ENCODE results near the gene HPS1.

Gene HPS1

DNA sequence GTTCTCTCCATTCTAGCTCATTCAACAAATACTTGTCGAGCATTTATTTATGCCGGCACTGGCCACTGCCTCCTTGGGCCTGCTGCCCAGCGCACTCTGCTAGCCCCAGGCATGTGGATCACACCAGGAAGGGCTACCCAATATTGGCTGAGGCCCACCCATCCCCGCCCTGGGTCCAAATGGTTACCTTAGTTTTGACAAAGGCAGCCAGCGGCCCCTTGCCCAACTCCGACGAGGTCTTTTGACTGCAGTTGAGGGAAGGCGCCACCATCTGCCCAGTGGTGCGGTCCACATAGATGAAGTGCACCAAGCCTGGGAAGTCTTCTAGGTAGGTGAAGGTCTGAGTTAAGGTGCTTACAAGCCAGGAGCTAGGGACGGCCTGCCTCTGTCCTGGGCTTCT, 24.6 kb downstream of the HPS1 start:
- Histone ChIP-seq H3K4me3 (ENCODE audit: low read length in 2 of 2) (no peak overlapping the region), H3K27me3 (ENCODE audit: control insufficient read depth in 2 of 2, insufficient read depth in 2 of 2, low read length in 2 of 2) (no peaks in the 10 kb centered on the region), H3K27ac (ENCODE audit: low read depth in 2 of 2, low read length in 2 of 2) (no peak overlapping the region), H3K36me3 (ENCODE audit: control insufficient read depth in 2 of 2, insufficient read depth in 2 of 2, low read length in 2 of 2) (peaks cover 47 to 61% of the 10 kb centered on the region in 2 donors), H3K4me1 (ENCODE audit: control insufficient read depth in 2 of 2, insufficient read depth in 2 of 2, low read length in 2 of 2) (no peaks in the 10 kb centered on the region), H3K9me3 (ENCODE audit: control insufficient read depth in 2 of 2, low read length in 2 of 2) (no peaks in the 10 kb centered on the region), H3K9ac (ENCODE audit: low read depth in 1 of 2, low read length in 2 of 2) (no peak overlapping the region)

DNA sequence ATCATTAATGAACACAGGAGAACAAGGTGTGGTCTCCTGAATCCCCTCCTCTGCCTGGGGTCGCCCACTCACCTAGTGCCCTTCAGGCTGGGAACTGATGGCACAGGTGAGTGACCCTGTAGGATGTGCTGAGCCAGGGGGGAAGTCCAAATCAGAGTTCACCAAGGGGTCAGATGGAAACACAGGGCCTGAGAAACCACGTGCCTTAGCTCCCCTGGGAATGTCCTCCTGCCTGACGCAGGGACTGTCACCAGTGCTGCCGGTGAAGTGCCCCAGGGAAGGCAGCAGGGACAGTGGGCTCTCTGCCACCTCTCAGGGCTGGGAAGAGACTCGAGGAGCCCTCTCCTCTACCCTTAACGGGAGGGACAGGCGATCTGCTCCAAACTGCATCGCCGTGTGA, 25.9 kb downstream of the HPS1 start:
- Histone ChIP-seq H3K27ac (ENCODE audit: low read depth in 2 of 2, low read length in 2 of 2) (no peak overlapping the region), H3K4me1 (ENCODE audit: control insufficient read depth in 2 of 2, insufficient read depth in 2 of 2, low read length in 2 of 2) (peaks cover 0 to 2% of the 10 kb centered on the region in 2 donors), H3K9ac (ENCODE audit: low read depth in 1 of 2, low read length in 2 of 2) (no peak overlapping the region), H3K27me3 (ENCODE audit: control insufficient read depth in 2 of 2, insufficient read depth in 2 of 2, low read length in 2 of 2) (no peaks in the 10 kb centered on the region), H3K36me3 (ENCODE audit: control insufficient read depth in 2 of 2, insufficient read depth in 2 of 2, low read length in 2 of 2) (peaks cover 44 to 67% of the 10 kb centered on the region in 2 donors), H3K9me3 (ENCODE audit: control insufficient read depth in 2 of 2, low read length in 2 of 2) (no peaks in the 10 kb centered on the region), H3K4me3 (ENCODE audit: low read length in 2 of 2) (no peak overlapping the region)

DNA sequence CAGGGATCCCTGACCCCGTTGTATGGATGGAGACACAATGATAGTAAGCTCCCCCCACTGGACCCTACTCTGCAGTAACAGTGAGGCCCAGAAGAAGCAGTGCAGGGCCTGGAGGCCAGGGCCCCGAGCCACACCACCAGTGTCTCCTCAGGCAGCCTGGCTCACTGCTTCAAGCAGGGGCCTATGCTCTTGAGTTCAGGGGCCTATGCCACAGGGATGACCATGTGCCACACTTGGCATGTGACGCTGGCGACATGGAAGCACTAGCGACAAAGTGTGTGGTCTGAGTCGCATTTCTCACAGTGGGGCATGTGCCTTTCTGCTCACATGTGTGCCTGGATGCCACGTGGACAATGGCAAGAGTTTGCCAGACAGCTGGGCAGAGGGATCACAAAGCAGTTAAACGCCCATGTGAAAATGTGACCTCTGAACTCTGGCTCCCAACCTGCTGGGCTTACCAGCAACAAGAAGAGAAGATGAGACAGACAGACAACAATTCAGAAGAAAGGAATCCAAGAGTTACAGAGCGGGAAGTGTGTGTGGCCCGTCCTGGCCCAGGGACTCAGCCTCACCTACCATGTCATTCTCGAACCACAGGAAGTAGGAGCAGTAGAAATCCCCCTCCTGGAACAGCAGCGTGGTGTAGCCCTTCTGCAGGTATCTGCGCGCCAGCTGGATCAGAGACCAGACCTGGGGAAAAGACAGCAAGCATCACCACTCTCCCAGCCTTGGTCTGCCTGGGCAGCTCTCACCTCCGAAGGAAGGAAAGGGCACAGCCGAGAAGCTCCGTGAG, 27.1 kb downstream of the HPS1 start:
- no peaks in the 10 kb centered on the region for H3K9me3 ChIP-seq (ENCODE audit: control insufficient read depth in 2 of 2, low read length in 2 of 2)
- H3K4me1 ChIP-seq (ENCODE audit: control insufficient read depth in 2 of 2, insufficient read depth in 2 of 2, low read length in 2 of 2) = peaks cover 9 to 11% of the 10 kb centered on the region in 2 donors
- no peak overlapping the region for H3K4me3 ChIP-seq (ENCODE audit: low read length in 2 of 2)
- H3K27ac ChIP-seq (ENCODE audit: low read depth in 2 of 2, low read length in 2 of 2) = no peak overlapping the region
- no peak overlapping the region for H3K9ac ChIP-seq (ENCODE audit: low read depth in 1 of 2, low read length in 2 of 2)
- peaks cover 40 to 65% of the 10 kb centered on the region in 2 donors for H3K36me3 ChIP-seq (ENCODE audit: control insufficient read depth in 2 of 2, insufficient read depth in 2 of 2, low read length in 2 of 2)
- no peaks in the 10 kb centered on the region for H3K27me3 ChIP-seq (ENCODE audit: control insufficient read depth in 2 of 2, insufficient read depth in 2 of 2, low read length in 2 of 2)

DNA sequence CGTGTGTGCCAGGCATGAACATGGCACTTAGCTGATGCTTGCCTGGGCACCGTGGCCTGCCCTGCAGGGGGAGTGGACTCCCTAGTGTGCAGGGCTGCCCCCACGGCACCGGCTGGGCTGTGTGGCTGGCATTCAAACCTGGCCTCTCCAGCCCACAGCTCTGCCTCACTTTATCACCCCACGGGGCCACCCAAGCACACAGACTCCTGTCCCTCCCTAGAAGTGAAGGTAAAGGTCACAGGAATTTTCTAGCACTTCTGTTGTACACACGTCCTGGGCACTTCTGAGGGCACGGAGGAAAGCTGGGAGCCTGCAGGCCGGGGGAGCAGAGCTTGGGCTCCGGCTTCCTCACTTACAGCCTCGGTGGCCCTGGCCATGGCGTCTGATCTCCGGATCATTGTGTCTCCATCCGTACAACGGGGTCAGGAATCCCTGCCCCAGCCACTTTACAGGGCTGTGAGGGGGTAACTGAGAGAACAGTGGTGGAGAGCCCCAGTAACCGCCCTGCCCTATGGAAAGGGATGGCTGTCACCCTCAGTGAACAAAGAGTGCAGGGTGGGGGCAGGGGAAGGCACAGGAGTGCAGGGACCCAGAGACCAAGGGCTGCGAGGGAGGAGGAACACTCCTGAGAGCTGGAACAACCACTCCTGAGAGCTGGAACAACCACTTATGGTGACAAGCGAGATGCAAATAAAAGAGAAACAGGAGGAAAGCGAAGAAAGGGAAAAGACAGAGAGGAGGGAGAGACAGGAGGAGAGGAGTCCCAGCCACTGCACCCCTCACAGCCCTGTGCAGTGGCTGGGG, 27.9 kb downstream of the HPS1 start:
- peaks cover 39 to 64% of the 10 kb centered on the region in 2 donors for H3K36me3 ChIP-seq (ENCODE audit: control insufficient read depth in 2 of 2, insufficient read depth in 2 of 2, low read length in 2 of 2)
- no peak overlapping the region for H3K27ac ChIP-seq (ENCODE audit: low read depth in 2 of 2, low read length in 2 of 2)

DNA sequence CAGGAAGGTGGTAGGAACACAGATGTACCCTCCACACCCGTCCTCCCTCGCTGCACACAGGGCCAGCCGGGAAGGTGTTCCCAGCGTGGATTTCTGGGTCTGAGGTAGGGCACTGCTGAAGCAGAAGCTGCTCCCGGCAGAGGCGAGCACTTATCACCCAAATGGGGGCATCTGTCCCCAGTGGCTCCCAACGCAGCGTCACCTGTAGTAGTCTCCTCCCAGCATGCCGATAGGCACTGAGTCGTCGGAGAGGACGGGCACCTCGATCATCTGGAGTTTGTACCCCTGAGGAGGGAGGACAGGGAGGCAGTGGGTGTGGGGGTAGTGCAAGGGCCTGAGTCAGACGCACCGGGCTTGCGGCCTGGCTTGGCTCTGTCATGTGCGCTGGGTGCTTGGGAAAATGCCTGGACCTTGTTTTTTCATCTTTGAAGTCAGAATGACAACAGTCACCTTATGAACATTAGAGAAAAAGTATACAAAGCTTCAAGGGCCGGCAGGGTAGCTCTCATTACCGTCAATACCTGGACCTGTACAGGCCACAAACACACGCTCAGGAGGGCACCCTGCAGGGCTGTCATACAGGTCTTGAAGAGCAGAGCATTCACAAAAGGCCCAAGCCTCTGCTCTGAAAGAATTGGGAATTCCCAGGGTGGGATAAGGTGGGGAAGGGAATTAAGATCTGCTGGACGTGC, 28.6 kb downstream of the HPS1 start:
- H3K36me3 ChIP-seq (ENCODE audit: control insufficient read depth in 2 of 2, insufficient read depth in 2 of 2, low read length in 2 of 2) = peaks cover 33 to 57% of the 10 kb centered on the region in 2 donors
- H3K27ac ChIP-seq (ENCODE audit: low read depth in 2 of 2, low read length in 2 of 2) = no peak overlapping the region
- H3K9me3 ChIP-seq (ENCODE audit: control insufficient read depth in 2 of 2, low read length in 2 of 2) = no peaks in the 10 kb centered on the region
- H3K9ac ChIP-seq (ENCODE audit: low read depth in 1 of 2, low read length in 2 of 2) = no peak overlapping the region
- peaks cover 14 to 17% of the 10 kb centered on the region in 2 donors for H3K4me1 ChIP-seq (ENCODE audit: control insufficient read depth in 2 of 2, insufficient read depth in 2 of 2, low read length in 2 of 2)
- H3K27me3 ChIP-seq (ENCODE audit: control insufficient read depth in 2 of 2, insufficient read depth in 2 of 2, low read length in 2 of 2) = no peaks in the 10 kb centered on the region
- H3K4me3 ChIP-seq (ENCODE audit: low read length in 2 of 2) = no peak overlapping the region

More for the DNA sequence above, 27.9 kb downstream of the HPS1 start:
- Histone ChIP-seq H3K9ac (ENCODE audit: low read depth in 1 of 2, low read length in 2 of 2) (no peak overlapping the region), H3K9me3 (ENCODE audit: control insufficient read depth in 2 of 2, low read length in 2 of 2) (no peaks in the 10 kb centered on the region), H3K4me1 (ENCODE audit: control insufficient read depth in 2 of 2, insufficient read depth in 2 of 2, low read length in 2 of 2) (peaks cover 14 to 17% of the 10 kb centered on the region in 2 donors), H3K27me3 (ENCODE audit: control insufficient read depth in 2 of 2, insufficient read depth in 2 of 2, low read length in 2 of 2) (no peaks in the 10 kb centered on the region), H3K4me3 (ENCODE audit: low read length in 2 of 2) (no peak overlapping the region)

DNA sequence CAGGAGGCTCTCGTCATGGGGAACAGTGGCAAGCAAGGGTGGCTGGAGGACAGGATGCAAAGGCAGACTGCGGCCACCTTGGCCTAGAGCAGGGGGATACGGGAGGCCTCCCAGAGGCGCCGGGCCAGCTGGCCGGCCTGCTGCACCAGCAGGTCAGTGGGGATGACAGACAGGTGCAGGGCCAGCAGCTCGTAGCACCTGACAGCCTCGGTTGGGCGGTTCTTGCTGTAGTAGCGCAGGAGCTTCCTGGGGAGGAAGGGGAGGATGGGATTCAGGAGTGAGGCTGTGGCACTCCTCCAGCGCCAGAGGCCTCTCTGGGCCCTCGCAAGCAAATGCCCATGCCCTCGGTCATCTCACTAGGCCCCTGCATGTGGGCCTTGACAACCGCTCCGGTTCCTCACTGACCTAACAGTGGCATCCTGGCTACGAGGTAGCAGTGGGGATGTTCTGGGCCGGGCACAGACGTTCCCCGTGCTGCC, 29.2 kb downstream of the HPS1 start:
- H3K27ac ChIP-seq (ENCODE audit: low read depth in 2 of 2, low read length in 2 of 2) = no peak overlapping the region
- H3K9me3 ChIP-seq (ENCODE audit: control insufficient read depth in 2 of 2, low read length in 2 of 2) = no peaks in the 10 kb centered on the region
- H3K9ac ChIP-seq (ENCODE audit: low read depth in 1 of 2, low read length in 2 of 2) = no peak overlapping the region
- H3K27me3 ChIP-seq (ENCODE audit: control insufficient read depth in 2 of 2, insufficient read depth in 2 of 2, low read length in 2 of 2) = no peaks in the 10 kb centered on the region
- peaks cover 14 to 17% of the 10 kb centered on the region in 2 donors for H3K4me1 ChIP-seq (ENCODE audit: control insufficient read depth in 2 of 2, insufficient read depth in 2 of 2, low read length in 2 of 2)
- H3K4me3 ChIP-seq (ENCODE audit: low read length in 2 of 2) = no peak overlapping the region
- H3K36me3 ChIP-seq (ENCODE audit: control insufficient read depth in 2 of 2, insufficient read depth in 2 of 2, low read length in 2 of 2) = peaks cover 30 to 54% of the 10 kb centered on the region in 2 donors

DNA sequence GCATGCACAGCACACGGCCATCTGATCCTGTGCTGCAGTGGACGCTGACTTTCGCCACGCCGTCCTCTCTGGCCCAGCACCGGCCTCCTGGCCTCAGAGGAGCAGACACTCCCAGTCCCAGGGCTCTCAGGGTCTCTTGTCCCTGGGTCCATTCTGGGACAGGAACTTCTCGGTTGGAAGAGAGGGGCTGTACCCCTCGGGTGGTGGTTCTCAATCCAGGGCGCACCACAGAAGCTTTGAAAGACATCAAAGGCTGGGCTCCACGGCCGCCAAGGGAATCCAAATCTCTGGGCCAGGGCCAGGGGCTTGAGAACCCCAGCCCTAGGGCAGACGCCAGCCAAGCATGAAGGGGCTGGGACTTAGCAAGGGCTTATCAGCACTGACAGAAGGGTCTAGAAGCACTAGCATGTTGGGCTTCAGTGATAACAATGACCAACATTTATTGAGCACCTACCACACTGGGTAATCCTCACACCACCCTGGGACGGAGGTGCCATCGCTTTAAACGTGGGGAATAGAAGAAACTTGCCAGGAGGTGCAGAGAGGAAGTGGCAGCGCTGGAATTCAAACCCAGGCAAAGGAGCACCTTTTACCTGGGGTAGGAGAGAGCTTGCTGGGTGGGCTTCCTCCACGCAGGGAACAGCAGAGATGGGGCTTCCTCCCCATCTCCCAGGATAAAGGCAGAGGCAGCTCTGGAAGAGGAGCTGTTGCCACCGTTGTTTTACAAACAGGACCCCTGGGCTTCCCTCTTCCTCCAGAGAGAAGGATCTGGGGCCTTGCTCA, 29.9 kb downstream of the HPS1 start:
- Histone ChIP-seq H3K27ac (ENCODE audit: low read depth in 2 of 2, low read length in 2 of 2) (no peak overlapping the region), H3K36me3 (ENCODE audit: control insufficient read depth in 2 of 2, insufficient read depth in 2 of 2, low read length in 2 of 2) (peaks cover 30 to 49% of the 10 kb centered on the region in 2 donors), H3K4me1 (ENCODE audit: control insufficient read depth in 2 of 2, insufficient read depth in 2 of 2, low read length in 2 of 2) (peaks cover 14 to 17% of the 10 kb centered on the region in 2 donors)

DNA sequence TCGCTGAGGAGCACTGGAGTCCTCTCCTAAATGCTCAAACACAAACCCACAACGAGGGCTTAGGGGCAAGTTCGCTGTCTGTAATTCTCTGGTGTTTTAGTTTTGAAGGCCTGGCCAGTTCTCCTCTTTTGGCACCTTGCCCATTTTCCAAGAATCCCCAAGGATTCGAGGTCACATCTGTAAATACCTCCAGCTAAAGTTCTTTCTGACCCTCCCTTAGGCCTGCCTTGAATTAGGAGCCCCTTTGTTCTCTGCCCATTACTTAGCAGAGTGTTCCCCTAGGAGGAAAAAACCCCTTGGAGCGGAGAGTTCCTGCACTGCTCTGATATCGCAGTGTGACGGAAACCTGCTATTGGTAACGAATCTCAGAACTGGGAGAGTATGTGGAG, 31.0 kb downstream of the HPS1 start:
- Histone ChIP-seq H3K9ac (ENCODE audit: low read depth in 1 of 2, low read length in 2 of 2) (peak overlapping the region in 1 of 2 donors; percentile 75), H3K9me3 (ENCODE audit: control insufficient read depth in 2 of 2, low read length in 2 of 2) (no peaks in the 10 kb centered on the region), H3K36me3 (ENCODE audit: control insufficient read depth in 2 of 2, insufficient read depth in 2 of 2, low read length in 2 of 2) (peaks cover 22 to 40% of the 10 kb centered on the region in 2 donors), H3K27ac (ENCODE audit: low read depth in 2 of 2, low read length in 2 of 2) (peak overlapping the region; percentile 74 to 77), H3K4me1 (ENCODE audit: control insufficient read depth in 2 of 2, insufficient read depth in 2 of 2, low read length in 2 of 2) (peaks cover 14 to 17% of the 10 kb centered on the region in 2 donors), H3K27me3 (ENCODE audit: control insufficient read depth in 2 of 2, insufficient read depth in 2 of 2, low read length in 2 of 2) (no peaks in the 10 kb centered on the region), H3K4me3 (ENCODE audit: low read length in 2 of 2) (no peak overlapping the region)

More for the DNA sequence above, 29.9 kb downstream of the HPS1 start:
- Histone ChIP-seq H3K27me3 (ENCODE audit: control insufficient read depth in 2 of 2, insufficient read depth in 2 of 2, low read length in 2 of 2) (no peaks in the 10 kb centered on the region), H3K4me3 (ENCODE audit: low read length in 2 of 2) (no peak overlapping the region), H3K9ac (ENCODE audit: low read depth in 1 of 2, low read length in 2 of 2) (no peak overlapping the region), H3K9me3 (ENCODE audit: control insufficient read depth in 2 of 2, low read length in 2 of 2) (no peaks in the 10 kb centered on the region)

DNA sequence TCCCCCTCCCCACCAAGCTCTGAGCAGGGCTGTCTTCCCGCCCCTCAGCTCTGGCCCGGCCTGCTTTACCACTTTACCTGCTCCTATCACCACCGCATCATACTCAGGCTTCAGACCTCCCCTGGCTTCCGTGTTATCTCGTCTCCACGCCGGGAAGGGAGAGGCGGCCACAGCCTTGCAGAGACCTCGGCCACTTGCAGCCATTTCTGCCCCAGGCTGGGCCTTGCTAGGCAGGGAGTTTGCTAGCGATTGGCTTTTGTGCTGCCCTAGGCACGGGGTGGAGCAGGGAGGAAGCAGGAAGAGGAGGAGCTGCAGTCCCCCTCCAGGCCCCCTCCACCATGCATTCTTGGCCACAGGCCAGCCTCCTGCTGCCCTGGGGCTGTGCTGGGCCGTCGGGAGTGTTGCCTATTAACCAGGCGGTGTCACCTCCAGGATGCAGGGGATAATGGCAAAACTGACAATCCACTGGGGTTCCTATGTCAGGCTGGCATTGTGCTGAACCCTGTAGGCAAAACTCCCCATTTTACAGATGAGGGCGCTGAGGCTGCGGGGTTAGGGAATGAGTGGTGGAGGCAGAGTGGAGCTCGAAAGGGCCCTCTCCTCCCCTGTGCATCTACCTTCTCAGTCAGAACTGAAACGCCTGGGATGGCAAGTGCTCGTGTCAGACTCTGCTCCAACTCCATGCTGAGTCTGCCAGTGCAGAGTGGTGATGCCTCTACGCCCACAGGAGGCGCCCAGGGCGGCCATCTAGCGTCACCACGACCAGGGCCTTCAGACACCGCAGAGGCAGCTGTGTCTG, 31.6 kb downstream of the HPS1 start, which contains the start of gene PYROXD2:
Gene PYROXD2 (minus strand): TSS at position 251 of the 799 bp plus-strand sequence. CDS start 47 bp downstream, at position 204.
- Histone ChIP-seq H3K9me3 (ENCODE audit: control insufficient read depth in 2 of 2, low read length in 2 of 2) (no peaks in the 10 kb centered on the region), H3K9ac (ENCODE audit: low read depth in 1 of 2, low read length in 2 of 2) (peak within 1 kb of the TSS; percentile 63 to 75), H3K36me3 (ENCODE audit: control insufficient read depth in 2 of 2, insufficient read depth in 2 of 2, low read length in 2 of 2) (peaks cover 21 to 38% of the 10 kb centered on the region in 2 donors), H3K27me3 (ENCODE audit: control insufficient read depth in 2 of 2, insufficient read depth in 2 of 2, low read length in 2 of 2) (no peaks in the 10 kb centered on the region), H3K27ac (ENCODE audit: low read depth in 2 of 2, low read length in 2 of 2) (peak within 1 kb of the TSS; percentile 74 to 77), H3K4me3 (ENCODE audit: low read length in 2 of 2) (peak within 1 kb of the TSS; percentile 80 to 82), H3K4me1 (ENCODE audit: control insufficient read depth in 2 of 2, insufficient read depth in 2 of 2, low read length in 2 of 2) (peaks cover 14 to 17% of the 10 kb centered on the region in 2 donors)

All from mucosa of rectum (tissue), 2 donors.